HepG2 (cell line): Measurements from ENCODE around the gene MTCL1. TPM values are rescaled to one million over a fixed set of nuclear protein-coding genes. Genes with fewer than 3 reads are reported as not detected.
A peak's percentile ranks its signal among the peaks of the same experiment; 100 is the strongest.

Experiments
- ARID2 ChIP-seq: sonication (generic); formaldehyde crosslinking; IDR thresholded peaks from 2 replicates; pipeline ENCODE4 v1.8.1; 2022; ENCODE audit warnings: mild to moderate bottlenecking, missing genetic modification reagents, borderline replicate concordance
- ATF1 ChIP-seq: IDR thresholded peaks from 2 replicates; pipeline ENCODE4 v1.6.1; 2016; ENCODE audit warnings: mild to moderate bottlenecking, control low read depth
- CREBL2 ChIP-seq: sonication (generic); formaldehyde crosslinking; IDR thresholded peaks from 2 replicates; pipeline ENCODE4 v1.8.1; 2023; ENCODE audit warnings: missing genetic modification reagents, mild to moderate bottlenecking, borderline replicate concordance
- ELF3 ChIP-seq: IDR thresholded peaks from 2 replicates; pipeline ENCODE4 v1.6.1; 2016; ENCODE audit warnings: missing genetic modification reagents, missing compliant biosample characterization
- EP300 ChIP-seq, 3 experiments: sonication (generic) in 1 of 3; formaldehyde crosslinking in 1 of 3; IDR thresholded peaks; 2 replicates each; pipeline versions ENCODE4 v1.5.1 to v1.6.1; 2011 to 2020; ENCODE audit warnings: low read depth in 2 of 3, low read length in 2 of 3, borderline replicate concordance in 1 of 3, improper control_type of control experiment in 1 of 3, mild to moderate bottlenecking in 1 of 3, missing genetic modification reagents in 1 of 3, moderate library complexity in 1 of 3
- FUBP1 ChIP-seq: sonication (generic); formaldehyde crosslinking; IDR thresholded peaks from 2 replicates; pipeline ENCODE4 v1.5.1; 2020; ENCODE audit warnings: missing genetic modification reagents, mild to moderate bottlenecking, borderline replicate concordance
- GTF3A ChIP-seq: sonication (generic); formaldehyde crosslinking; conservative IDR thresholded peaks from 2 replicates; pipeline ENCODE4 v1.4.0; 2020; ENCODE audit warnings: mild to moderate bottlenecking, missing genetic modification reagents
- IKZF5 ChIP-seq: IDR thresholded peaks from 2 replicates; pipeline ENCODE4 v1.6.1; 2018; ENCODE audit warnings: missing genetic modification reagents, mild to moderate bottlenecking, missing compliant biosample characterization
- NAIF1 ChIP-seq: sonication (generic); formaldehyde crosslinking; IDR thresholded peaks from 2 replicates; pipeline ENCODE4 v1.5.0; 2020; ENCODE audit warnings: mild to moderate bottlenecking, missing genetic modification reagents, borderline replicate concordance
- NFIC ChIP-seq: IDR thresholded peaks from 2 replicates; pipeline ENCODE4 v1.6.1; 2012; ENCODE audit warnings: mild to moderate bottlenecking, low read length, inconsistent platforms
- NRL ChIP-seq: sonication (generic); formaldehyde crosslinking; IDR thresholded peaks from 2 replicates; pipeline ENCODE4 v1.5.0; 2020; ENCODE audit warnings: missing genetic modification reagents, mild to moderate bottlenecking, moderate library complexity, borderline replicate concordance
- REXO4 ChIP-seq: sonication (generic); formaldehyde crosslinking; IDR thresholded peaks from 2 replicates; pipeline ENCODE4 v1.8.0; 2022; ENCODE audit warnings: missing genetic modification reagents, mild to moderate bottlenecking, borderline replicate concordance
- ZBTB10 ChIP-seq: sonication (generic); formaldehyde crosslinking; IDR thresholded peaks from 2 replicates; pipeline ENCODE4 v1.4.0; 2020; ENCODE audit warnings: missing genetic modification reagents, borderline replicate concordance
- ZBTB38 ChIP-seq: sonication (generic); formaldehyde crosslinking; IDR thresholded peaks from 2 replicates; pipeline ENCODE4 v1.5.1; 2020; ENCODE audit warnings: mild to moderate bottlenecking, missing genetic modification reagents
- ZFP62 ChIP-seq: sonication (generic); formaldehyde crosslinking; IDR thresholded peaks from 2 replicates; pipeline ENCODE4 v1.4.0; 2020; ENCODE audit warnings: missing genetic modification reagents
- ZNF17 ChIP-seq: sonication (generic); formaldehyde crosslinking; IDR thresholded peaks from 2 replicates; pipeline ENCODE4 v1.5.0; 2020; ENCODE audit warnings: mild to moderate bottlenecking, missing genetic modification reagents
- ZNF414 ChIP-seq: sonication (generic); formaldehyde crosslinking; IDR thresholded peaks from 2 replicates; pipeline ENCODE4 v1.5.0; 2020; ENCODE audit warnings: missing genetic modification reagents
- ZNF704 ChIP-seq: sonication (generic); formaldehyde crosslinking; IDR thresholded peaks from 2 replicates; pipeline ENCODE4 v1.8.1; 2023; ENCODE audit warnings: mild to moderate bottlenecking, inconsistent platforms, moderate library complexity, missing genetic modification reagents, borderline replicate concordance
- ZNF749 ChIP-seq: sonication (generic); formaldehyde crosslinking; IDR thresholded peaks from 2 replicates; pipeline ENCODE4 v1.8.0; 2022; ENCODE audit warnings: mild to moderate bottlenecking, missing genetic modification reagents, moderate library complexity, borderline replicate concordance
- polyA plus RNA-seq, 8 experiments: library from polyadenylated mRNA; depleted of rRNA in 3 of 8; stranded (reverse) in 7 of 8; unstranded in 1 of 8; fragments of >200 nt; fragmentation: Illumina TruSeq in 4 of 8; extraction: Trizol in 4 of 8; gene quantifications; 2 replicates each; pipeline versions ENCODE4 v1.2.1 to v1.2.3, GENCODE V29; 2011 to 2016; ENCODE audit warnings: low read depth in 4 of 8, missing spikeins in 1 of 8, mixed read lengths in 1 of 8; ENCODE audit not compliant: insufficient read depth in 1 of 8
- total RNA-seq, 5 experiments: library from RNA; depleted of rRNA; stranded (reverse); fragments of >200 nt; fragmentation: Illumina TruSeq; extraction: Trizol; gene quantifications; 2 replicates each; pipeline ENCODE4 v1.2.3, GENCODE V29; 2016; ENCODE audit warnings: low read depth in 1 of 5

The MTCL1 gene
- total and polyA plus RNA-seq, 2 of the 13 experiments (the other 11 are each of a cell fraction or from before 2014, with no cell fraction given): 3.1 to 3.2 TPM

- TF ChIP-seq ZNF704 (CRISPR knock-in tag) (no peak), ARID2 (no peak), FUBP1 (CRISPR knock-in tag) (no peak), NFIC (no peak), REXO4 (CRISPR knock-in tag) (no peak), ATF1 (CRISPR knock-in tag) (no peak), ZNF749 (no peak), ZBTB10 (CRISPR knock-in tag) (no peak), ZBTB38 (CRISPR knock-in tag) (no peak; the same call in 1 of the 2 replicates), ZNF414 (CRISPR knock-in tag) (no peak), ZNF17 (CRISPR knock-in tag) (no peak), ZFP62 (no peak), NRL (CRISPR knock-in tag) (no peak), ELF3 (CRISPR knock-in tag) (no peak), GTF3A (CRISPR knock-in tag) (no peak), IKZF5 (CRISPR knock-in tag) (0 out of 2 replicates have a peak, but pooled peaks have one; percentile 32), NAIF1 (no peak), EP300 (IDR thresholded peaks at IDR 0.05; ENCODE audit: low read depth in 2 of 2, low read length in 2 of 2) (0 out of 4 replicates have a peak, but pooled peaks of 1 of the 2 experiments have one; percentile 10), EP300 (CRISPR knock-in tag; IDR thresholded peaks at IDR 0.05; ENCODE audit: borderline replicate concordance) (no peak), CREBL2 (no peak)
Measured at GRCh38 chr18:8704361-8705237, 757 bp upstream of the MTCL1 start (continued).
